ENCODE measurements around the gene GOLGA8B.
"Not testable (repeated sequence)": the region's sequence is repeated elsewhere in the genome, so short reads cannot be mapped to it uniquely, and the experiment has no call there.

The GOLGA8B gene

DNA sequence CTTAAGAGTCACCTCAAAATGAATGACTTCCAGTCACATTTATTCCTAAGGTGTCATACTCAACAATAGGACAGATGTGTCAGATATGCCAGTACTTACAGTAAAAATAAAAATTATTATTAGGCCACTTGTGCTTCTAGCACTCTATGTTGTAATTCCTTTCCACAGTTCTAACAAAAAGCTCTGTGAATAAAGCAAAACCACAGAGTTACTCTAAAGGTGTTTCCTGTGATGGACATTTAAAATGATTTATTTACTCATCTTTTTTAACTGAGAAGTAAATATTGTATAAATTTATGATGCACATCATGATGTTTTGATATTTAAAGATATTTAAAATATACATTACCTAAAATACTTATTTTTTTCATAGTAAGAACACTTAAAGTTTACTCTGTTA, 13.9 kb upstream of the GOLGA8B start:
- Histone ChIP-seq H3K36me3 (ENCODE audit: control insufficient read depth, insufficient read depth, low read length) (no peaks in the 10 kb centered on the region), H3K4me1 (ENCODE audit: control insufficient read depth, insufficient read depth, low read length, poor library complexity, severe bottlenecking) (no peaks in the 10 kb centered on the region), H3K9me3 (ENCODE audit: control insufficient read depth, low read length) (no peaks in the 10 kb centered on the region), H3K4me3 (ENCODE audit: extremely low read depth, insufficient read depth, low read length, poor library complexity, severe bottlenecking) (no peak overlapping the region), H3K27ac (ENCODE audit: low read depth, low read length, severe bottlenecking) (no peak overlapping the region)

DNA sequence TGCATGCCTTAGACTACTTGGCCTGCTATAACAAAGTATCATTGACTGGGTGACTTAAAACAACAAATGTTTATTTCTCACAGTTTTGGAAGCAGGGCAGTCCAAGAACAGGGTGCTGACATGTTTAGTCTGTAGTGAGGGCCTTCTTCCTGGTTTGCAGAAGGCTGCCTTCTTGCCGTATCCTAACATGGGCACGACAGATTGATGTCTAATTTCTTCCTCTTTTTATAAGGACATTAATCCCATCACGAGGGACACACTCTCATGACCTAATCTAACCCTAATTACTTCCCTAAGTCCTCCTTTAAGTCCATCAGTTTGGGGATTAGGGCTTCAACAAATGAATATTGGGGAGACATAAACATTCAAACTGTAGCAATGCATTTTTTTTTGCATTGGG, 10.9 kb upstream of the GOLGA8B start:
- H3K4me1 ChIP-seq (ENCODE audit: control insufficient read depth, insufficient read depth, low read length, poor library complexity, severe bottlenecking) = no peaks in the 10 kb centered on the region
- no peaks in the 10 kb centered on the region for H3K36me3 ChIP-seq (ENCODE audit: control insufficient read depth, insufficient read depth, low read length)
- H3K27ac ChIP-seq (ENCODE audit: low read depth, low read length, severe bottlenecking) = no peak overlapping the region
- H3K4me3 ChIP-seq (ENCODE audit: extremely low read depth, insufficient read depth, low read length, poor library complexity, severe bottlenecking) = no peak overlapping the region
- 80 to 87% methylated on average over 1 to 2 of the region's 3 CpGs for WGBS, 2 experiments (ENCODE audit: insufficient coverage in 2 of 2)
- H3K9me3 ChIP-seq (ENCODE audit: control insufficient read depth, low read length) = no peaks in the 10 kb centered on the region

GRCh38 chr15:34591306-34591705, 7.9 kb upstream of the GOLGA8B start:
- H3K9me3 ChIP-seq (ENCODE audit: control insufficient read depth, low read length) = no peaks in the 10 kb centered on the region
- 82 to 87% methylated on average over 5 of the region's 5 CpGs for WGBS, 2 experiments (ENCODE audit: insufficient coverage in 2 of 2)
- H3K4me1 ChIP-seq (ENCODE audit: control insufficient read depth, insufficient read depth, low read length, poor library complexity, severe bottlenecking) = no peaks in the 10 kb centered on the region
- H3K4me3 ChIP-seq (ENCODE audit: extremely low read depth, insufficient read depth, low read length, poor library complexity, severe bottlenecking) = no peak overlapping the region
- H3K36me3 ChIP-seq (ENCODE audit: control insufficient read depth, insufficient read depth, low read length) = no peaks in the 10 kb centered on the region
- no peak overlapping the region for H3K27ac ChIP-seq (ENCODE audit: low read depth, low read length, severe bottlenecking)

GRCh38 chr15:34588046-34588674, 4.7 kb upstream of the GOLGA8B start:
- Histone ChIP-seq H3K4me1 (ENCODE audit: control insufficient read depth, insufficient read depth, low read length, poor library complexity, severe bottlenecking) (no peaks in the 10 kb centered on the region), H3K9me3 (ENCODE audit: control insufficient read depth, low read length) (no peaks in the 10 kb centered on the region), H3K27ac (ENCODE audit: low read depth, low read length, severe bottlenecking) (no peak overlapping the region), H3K36me3 (ENCODE audit: control insufficient read depth, insufficient read depth, low read length) (no peaks in the 10 kb centered on the region), H3K4me3 (ENCODE audit: extremely low read depth, insufficient read depth, low read length, poor library complexity, severe bottlenecking) (no peak overlapping the region)
- WGBS, 2 experiments (ENCODE audit: insufficient coverage in 2 of 2) = 17% methylated on average over 2 of the region's 10 CpGs; no CpG with 5 or more reads in 1 of the 2 experiments

DNA sequence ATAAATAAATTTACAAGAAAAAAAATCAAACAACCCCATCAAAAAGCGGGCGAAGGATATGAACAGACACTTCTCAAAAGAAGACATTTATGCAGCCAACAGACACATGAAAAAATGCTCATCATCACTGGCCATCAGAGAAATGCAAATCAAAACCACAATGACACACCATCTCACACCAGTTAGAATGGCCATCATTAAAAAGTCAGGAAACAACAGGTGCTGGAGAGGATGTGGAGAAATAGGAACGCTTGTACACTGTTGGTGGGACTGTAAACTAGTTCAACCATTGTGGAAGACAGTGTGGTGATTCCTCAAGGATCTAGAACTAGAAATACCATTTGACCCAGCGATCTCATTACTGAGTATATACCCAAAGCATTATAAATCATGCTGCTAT, 2.5 kb upstream of the GOLGA8B start:
- H3K27ac ChIP-seq (ENCODE audit: low read depth, low read length, severe bottlenecking); H3K4me1 ChIP-seq (ENCODE audit: control insufficient read depth, insufficient read depth, low read length, poor library complexity, severe bottlenecking); H3K9me3 ChIP-seq (ENCODE audit: control insufficient read depth, low read length); H3K36me3 ChIP-seq (ENCODE audit: control insufficient read depth, insufficient read depth, low read length); H3K4me3 ChIP-seq (ENCODE audit: extremely low read depth, insufficient read depth, low read length, poor library complexity, severe bottlenecking): not testable (repeated sequence)
- WGBS, 2 experiments (ENCODE audit: insufficient coverage in 2 of 2) = no CpG with 5 or more reads among the region's 4 CpGs

DNA sequence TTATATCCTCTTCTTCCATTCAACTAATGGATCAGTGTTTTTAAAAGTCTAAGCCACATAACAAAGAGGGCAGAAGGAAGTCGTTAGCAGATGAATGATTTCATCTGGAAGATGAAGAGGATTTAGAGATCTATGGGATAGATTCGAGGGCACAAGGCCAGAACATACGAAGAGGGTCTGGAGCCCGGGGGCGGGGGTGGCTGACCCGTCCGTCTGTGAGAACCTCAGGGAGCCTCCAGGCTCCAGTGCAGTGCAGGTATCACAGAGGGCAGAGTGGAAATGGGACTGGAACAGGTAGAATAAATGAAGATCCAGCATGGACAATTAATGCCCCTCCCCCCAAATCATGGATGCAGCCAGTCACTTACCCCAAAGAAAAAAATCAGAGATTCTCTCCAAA, 1.5 kb upstream of the GOLGA8B start:
- Histone ChIP-seq H3K4me3 (ENCODE audit: extremely low read depth, insufficient read depth, low read length, poor library complexity, severe bottlenecking) (no peak overlapping the region), H3K9me3 (ENCODE audit: control insufficient read depth, low read length) (no peaks in the 10 kb centered on the region), H3K4me1 (ENCODE audit: control insufficient read depth, insufficient read depth, low read length, poor library complexity, severe bottlenecking) (peaks cover 3% of the 10 kb centered on the region), H3K27ac (ENCODE audit: low read depth, low read length, severe bottlenecking) (no peak overlapping the region), H3K36me3 (ENCODE audit: control insufficient read depth, insufficient read depth, low read length) (no peaks in the 10 kb centered on the region)
- WGBS, 2 experiments (ENCODE audit: insufficient coverage in 2 of 2) = 93 to 94% methylated on average over 7 of the region's 7 CpGs

GRCh38 chr15:34584330-34584668, 848 bp upstream of the GOLGA8B start:
- no peak overlapping the region for H3K27ac ChIP-seq (ENCODE audit: low read depth, low read length, severe bottlenecking)
- no peaks in the 10 kb centered on the region for H3K9me3 ChIP-seq (ENCODE audit: control insufficient read depth, low read length)
- H3K4me1 ChIP-seq (ENCODE audit: control insufficient read depth, insufficient read depth, low read length, poor library complexity, severe bottlenecking) = peaks cover 3% of the 10 kb centered on the region
- peak overlapping the region; percentile 69 for H3K4me3 ChIP-seq (ENCODE audit: extremely low read depth, insufficient read depth, low read length, poor library complexity, severe bottlenecking)
- no peaks in the 10 kb centered on the region for H3K36me3 ChIP-seq (ENCODE audit: control insufficient read depth, insufficient read depth, low read length)
- 72 to 79% methylated on average over 11 to 12 of the region's 13 CpGs for WGBS, 2 experiments (ENCODE audit: insufficient coverage in 2 of 2)

DNA sequence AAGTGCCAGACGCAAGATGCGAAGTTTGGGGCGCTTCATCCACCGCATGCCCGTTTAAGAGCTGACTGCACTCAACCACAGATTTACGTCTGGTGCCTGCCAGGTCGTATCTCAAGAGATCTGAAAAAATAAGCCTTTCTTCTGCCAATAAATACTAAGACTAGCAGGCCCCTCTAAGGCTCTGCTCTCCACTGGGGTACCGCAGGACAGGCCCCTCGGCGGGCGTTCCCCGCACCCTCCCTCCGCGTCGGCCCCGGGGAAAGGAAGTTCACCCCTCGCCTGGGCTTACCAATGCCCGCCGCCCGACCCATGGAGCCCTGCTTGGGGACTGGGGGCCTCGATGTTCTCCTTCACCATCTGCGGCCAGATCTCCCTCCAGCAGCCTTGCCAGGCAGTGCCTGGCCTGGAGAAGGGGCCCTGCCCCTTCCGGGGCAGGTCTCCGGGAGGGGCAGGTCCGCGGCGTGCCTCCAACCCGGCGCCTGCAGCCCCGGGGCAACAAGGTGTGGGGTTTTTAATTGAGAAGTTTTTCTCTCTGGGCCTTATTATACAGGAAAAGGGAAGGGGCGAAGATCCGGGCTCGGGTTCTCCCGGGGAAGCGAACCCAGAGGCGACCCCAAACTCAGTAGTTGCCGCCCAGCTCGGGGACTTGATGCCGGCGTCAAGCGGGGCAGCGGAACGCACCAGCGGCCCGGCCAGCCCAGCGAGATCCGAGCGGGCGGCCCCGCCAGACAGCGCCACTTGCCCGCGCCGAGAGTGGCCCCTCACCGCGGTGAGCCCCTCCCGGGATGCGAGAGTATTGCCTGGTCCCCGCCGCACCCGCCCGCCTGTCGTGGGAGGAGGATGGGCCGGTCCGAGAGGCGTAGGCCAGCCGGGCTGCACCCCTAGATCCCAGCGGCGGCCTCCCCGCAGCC, 735 bp downstream of the GOLGA8B start:
- 6 to 8% methylated on average over 49 to 64 of the region's 70 CpGs for WGBS, 2 experiments (ENCODE audit: insufficient coverage in 2 of 2)
- Histone ChIP-seq H3K27ac (ENCODE audit: low read depth, low read length, severe bottlenecking) (no peak overlapping the region), H3K36me3 (ENCODE audit: control insufficient read depth, insufficient read depth, low read length) (no peaks in the 10 kb centered on the region), H3K4me3 (ENCODE audit: extremely low read depth, insufficient read depth, low read length, poor library complexity, severe bottlenecking) (peak overlapping the region; percentile 69), H3K9me3 (ENCODE audit: control insufficient read depth, low read length) (no peaks in the 10 kb centered on the region), H3K4me1 (ENCODE audit: control insufficient read depth, insufficient read depth, low read length, poor library complexity, severe bottlenecking) (peaks cover 3% of the 10 kb centered on the region)

- H3K9me3 ChIP-seq (ENCODE audit: control insufficient read depth, low read length); H3K27ac ChIP-seq (ENCODE audit: low read depth, low read length, severe bottlenecking); H3K4me1 ChIP-seq (ENCODE audit: control insufficient read depth, insufficient read depth, low read length, poor library complexity, severe bottlenecking); H3K36me3 ChIP-seq (ENCODE audit: control insufficient read depth, insufficient read depth, low read length): not testable (repeated sequence)
- H3K4me3 ChIP-seq (ENCODE audit: extremely low read depth, insufficient read depth, low read length, poor library complexity, severe bottlenecking) = peak overlapping the region; percentile 69
- WGBS, 2 experiments (ENCODE audit: insufficient coverage in 2 of 2) = 80 to 88% methylated on average over 7 to 10 of the region's 15 CpGs
Observed at GRCh38 chr15:34581687-34582460, 1.6 kb downstream of the GOLGA8B start.

DNA sequence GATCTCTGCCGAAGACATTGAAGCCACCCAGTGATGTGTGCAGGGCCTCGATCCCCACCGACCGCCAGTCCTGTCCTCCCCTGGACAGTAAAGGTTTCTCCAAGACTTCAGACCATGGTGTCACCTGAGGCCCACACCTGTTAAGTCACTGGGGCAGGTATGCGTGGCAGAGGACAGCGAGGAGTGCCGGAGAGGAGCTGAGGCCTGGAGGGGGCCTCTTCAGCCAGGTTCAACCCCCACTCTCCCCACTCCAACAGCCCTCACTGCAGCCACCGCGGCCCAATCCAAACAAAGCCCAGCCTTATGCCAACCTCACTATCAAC, 2.4 kb downstream of the GOLGA8B start:
- no peaks in the 10 kb centered on the region for H3K36me3 ChIP-seq (ENCODE audit: control insufficient read depth, insufficient read depth, low read length)
- H3K9me3 ChIP-seq (ENCODE audit: control insufficient read depth, low read length) = no peaks in the 10 kb centered on the region
- no peak overlapping the region for H3K4me3 ChIP-seq (ENCODE audit: extremely low read depth, insufficient read depth, low read length, poor library complexity, severe bottlenecking)
- no peak overlapping the region for H3K27ac ChIP-seq (ENCODE audit: low read depth, low read length, severe bottlenecking)
- WGBS, 2 experiments (ENCODE audit: insufficient coverage in 2 of 2) = 98% methylated on average over 5 to 7 of the region's 9 CpGs
- H3K4me1 ChIP-seq (ENCODE audit: control insufficient read depth, insufficient read depth, low read length, poor library complexity, severe bottlenecking) = peaks cover 3% of the 10 kb centered on the region

All from mesodermal cell (in vitro differentiated cells).